Endodermal cell (in vitro differentiated cells): ENCODE results near the gene SYNGR1. TPM values are rescaled to one million over a fixed set of nuclear protein-coding genes. Genes with fewer than 3 reads are reported as not detected.

Source experiments
- DNase-seq: peaks from one replicate; pipeline ENCODE4 v3.0.0-alpha.2; 2017
- H3K27ac ChIP-seq: 2 replicates; pipeline ENCODE4 v1.5.1; 2013; ENCODE audit warnings: mild to moderate bottlenecking, low read depth, low read length, moderate library complexity
- H3K27me3 ChIP-seq: 2 replicates; pipeline ENCODE4 v1.6.1; 2013; ENCODE audit warnings: mild to moderate bottlenecking, low read length, moderate library complexity; ENCODE audit not compliant: insufficient read depth, control insufficient read depth, poor library complexity, severe bottlenecking
- H3K36me3 ChIP-seq: 2 replicates; pipeline ENCODE4 v1.7.0; 2013; ENCODE audit warnings: mild to moderate bottlenecking, low read length, moderate library complexity; ENCODE audit not compliant: control insufficient read depth, insufficient read depth
- H3K4me1 ChIP-seq: one replicate; pipeline ENCODE4 v1.7.0; 2013; ENCODE audit warnings: low read length; ENCODE audit not compliant: control insufficient read depth, insufficient read depth
- H3K4me3 ChIP-seq: 2 replicates; pipeline ENCODE4 v1.5.1; 2013; ENCODE audit warnings: mild to moderate bottlenecking, low read length, moderate library complexity
- H3K9ac ChIP-seq: 2 replicates; pipeline ENCODE4 v1.6.1; 2013; ENCODE audit warnings: mild to moderate bottlenecking, low read length, moderate library complexity; ENCODE audit not compliant: poor library complexity, severe bottlenecking; ENCODE audit errors: extremely low read depth
- H3K9me3 ChIP-seq: 2 replicates; pipeline ENCODE4 v1.6.1; 2013; ENCODE audit warnings: mild to moderate bottlenecking, low read length, moderate library complexity; ENCODE audit not compliant: control insufficient read depth
- H3K27ac Mint-ChIP-seq: 2 replicates; pipeline ENCODE4 v1.8.0; 2020; ENCODE audit warnings: mixed read lengths
- H3K27me3 Mint-ChIP-seq: 2 replicates; pipeline ENCODE4 v1.8.0; 2021; ENCODE audit warnings: mild to moderate bottlenecking, mixed read lengths; ENCODE audit not compliant: insufficient read depth
- H3K36me3 Mint-ChIP-seq: 2 replicates; pipeline ENCODE4 v1.8.0; 2020; ENCODE audit warnings: low read depth, mixed read lengths
- H3K4me1 Mint-ChIP-seq: 2 replicates; pipeline ENCODE4 v1.8.0; 2020; ENCODE audit warnings: mixed read lengths
- H3K4me3 Mint-ChIP-seq: 2 replicates; pipeline ENCODE4 v1.8.0; 2020; ENCODE audit warnings: mild to moderate bottlenecking, moderate library complexity, mixed read lengths
- H3K9me3 Mint-ChIP-seq: 2 replicates; pipeline ENCODE4 v1.8.0; 2020; ENCODE audit warnings: mild to moderate bottlenecking, mixed read lengths
- CTCF ChIP-seq: fragments of 200-600 bp; sonication (generic); conservative IDR thresholded peaks from 2 replicates; pipeline ENCODE4 v1.5.0; 2021; ENCODE audit warnings: antibody characterized with exemption, mild to moderate bottlenecking
- WGBS, 2 experiments: methylation state at CpG; one replicate each; pipeline versions ENCODE4 v1.1.5 to v1.1.7; 2013; ENCODE audit warnings: missing lambda C conversion rate in 2 of 2, mixed read lengths in 1 of 2; ENCODE audit not compliant: insufficient coverage in 1 of 2, insufficient read length in 1 of 2; 5-methylcytosine and 5-hydroxymethylcytosine counted together
- total RNA-seq, 2 donors: library from RNA; stranded (reverse); fragmentation: NEBNext Ultra II Directional in 1 of 2; extraction: Animal tissue kit (Norgen Biotek cat#: 25700) in 1 of 2; gene quantifications; 2 replicates in 1 of 2; 3 replicates in 1 of 2; pipeline ENCODE4 v1.2.1, GENCODE V29; 2021

The SYNGR1 gene
- total RNA-seq, 2 donors from 2014 or later, result 19.0 to 36.3 TPM

- H3K36me3 ChIP-seq, result no peaks in the 10 kb centered on the region
- no peak overlapping the region for H3K9ac ChIP-seq
- no peak overlapping the region for H3K4me3 ChIP-seq
- H3K27me3 ChIP-seq, result no peaks in the 10 kb centered on the region
- no peaks in the 10 kb centered on the region for H3K9me3 ChIP-seq
- Mint-ChIP-seq H3K36me3 (peaks cover 11% of the 10 kb centered on the region), H3K27me3 (no peaks in the 10 kb centered on the region), H3K4me1 (peaks cover 3% of the 10 kb centered on the region), H3K4me3 (no peak overlapping the region), H3K9me3 (no peaks in the 10 kb centered on the region), H3K27ac (no peak overlapping the region)
- no peak overlapping the region for H3K27ac ChIP-seq
- 93 to 96% methylated on average over 9 to 11 of the region's 11 CpGs for WGBS, 2 experiments
- no peak for DNase-seq
- no peaks in the 10 kb centered on the region for H3K4me1 ChIP-seq
- TF ChIP-seq CTCF, result no peak
Measured at GRCh38 chr22:39408173-39408572, 58.4 kb downstream of the SYNGR1 start.

DNA sequence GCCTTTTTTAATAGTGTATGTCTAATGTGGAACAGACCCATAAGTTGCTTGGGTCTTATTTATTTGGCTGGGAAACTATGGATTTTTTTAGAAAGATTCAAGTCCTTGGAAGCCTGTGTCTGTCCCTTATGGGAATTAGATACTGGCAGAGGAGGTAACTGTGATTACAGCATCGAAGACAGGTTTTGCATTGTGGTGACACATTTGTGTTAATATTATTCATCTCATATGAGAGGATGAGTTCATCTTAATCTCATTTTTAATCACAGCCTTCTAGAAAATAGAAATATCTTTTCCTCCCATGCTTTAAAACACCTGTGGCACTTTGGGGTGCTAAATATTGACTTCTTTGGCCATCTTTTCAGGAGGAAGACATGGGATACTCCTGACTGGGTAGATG is 59.0 kb downstream of the SYNGR1 start:
- no peaks in the 10 kb centered on the region for H3K4me1 ChIP-seq
- TF ChIP-seq CTCF, result no peak
- H3K27me3 Mint-ChIP-seq, result no peaks in the 10 kb centered on the region
- no peaks in the 10 kb centered on the region for H3K9me3 Mint-ChIP-seq
- H3K4me3 Mint-ChIP-seq, result no peak overlapping the region
- no peak overlapping the region for H3K27ac ChIP-seq
- no peak overlapping the region for H3K4me3 ChIP-seq
- H3K36me3 ChIP-seq, result no peaks in the 10 kb centered on the region
- H3K27ac Mint-ChIP-seq, result no peak overlapping the region
- no peaks in the 10 kb centered on the region for H3K27me3 ChIP-seq
- no peaks in the 10 kb centered on the region for H3K9me3 ChIP-seq
- peaks cover 8% of the 10 kb centered on the region for H3K36me3 Mint-ChIP-seq
- 100% methylated on average over 1 of the region's 1 CpG; no CpG with 5 or more reads in 1 of the 2 experiments for WGBS, 2 experiments
- peaks cover 3% of the 10 kb centered on the region for H3K4me1 Mint-ChIP-seq
- H3K9ac ChIP-seq, result no peak overlapping the region
- DNase-seq, result no peak

GRCh38 chr22:39409516-39410029 is 59.8 kb downstream of the SYNGR1 start:
- Mint-ChIP-seq H3K36me3 (peaks cover 6% of the 10 kb centered on the region), H3K9me3 (no peaks in the 10 kb centered on the region)

More at GRCh38 chr22:39409516-39410029, 59.8 kb downstream of the SYNGR1 start:
- TF ChIP-seq CTCF, result no peak
- Mint-ChIP-seq H3K4me1 (peaks cover 3% of the 10 kb centered on the region), H3K4me3 (no peak overlapping the region), H3K27ac (peak overlapping the region; percentile 13), H3K27me3 (no peaks in the 10 kb centered on the region)
- 97 to 100% methylated on average over 5 to 10 of the region's 11 CpGs for WGBS, 2 experiments
- Histone ChIP-seq H3K27me3 (no peaks in the 10 kb centered on the region), H3K36me3 (no peaks in the 10 kb centered on the region), H3K4me1 (no peaks in the 10 kb centered on the region), H3K9ac (no peak overlapping the region), H3K9me3 (no peaks in the 10 kb centered on the region), H3K4me3 (no peak overlapping the region), H3K27ac (peak overlapping the region; percentile 7)
- DNase-seq, result no peak
